Measurements from ENCODE around the gene SH3TC1. TPM values are rescaled to one million over a fixed set of nuclear protein-coding genes. Genes with fewer than 3 reads are reported as not detected.

The SH3TC1 gene
- total RNA-seq, 1 donor from 2014 or later = 32.1 TPM

GRCh38 chr4:8268901-8269534 is 69.9 kb downstream of the SH3TC1 start:
- DNase-seq (ENCODE audit: low read depth) (no peak), FAIRE-seq (no peak)
- Histone ChIP-seq H3K36me3 (ENCODE audit: control insufficient read depth, insufficient read depth, low read length) (no peaks in the 10 kb centered on the region), H3K27me3 (ENCODE audit: control insufficient read depth, insufficient read depth, low read length) (peaks cover 14% of the 10 kb centered on the region), H3K4me3 (ENCODE audit: low read depth, low read length) (no peak overlapping the region)
- TF ChIP-seq CTCF (IDR thresholded peaks at IDR 0.05; ENCODE audit: insufficient read depth, low read length, severe bottlenecking) = no peak

- Histone ChIP-seq H3K4me3 (ENCODE audit: low read depth, low read length) (peak within 1 kb of the TSS; percentile 3), H3K27me3 (ENCODE audit: control insufficient read depth, insufficient read depth, low read length) (peaks cover 14% of the 10 kb centered on the region), H3K36me3 (ENCODE audit: control insufficient read depth, insufficient read depth, low read length) (no peaks in the 10 kb centered on the region)
- FAIRE-seq (no peak), DNase-seq (ENCODE audit: low read depth) (no peak)
- TF ChIP-seq CTCF (IDR thresholded peaks at IDR 0.05; ENCODE audit: insufficient read depth, low read length, severe bottlenecking) = no peak
These were observed 70.7 kb downstream of the SH3TC1 start, which contains the start of gene HTRA3 for GRCh38 chr4:8269535-8270417. Gene HTRA3 (plus strand): TSS chr4:8269754. CDS start chr4:8269969, 215 bp downstream.

- peaks cover 14% of the 10 kb centered on the region for H3K27me3 ChIP-seq (ENCODE audit: control insufficient read depth, insufficient read depth, low read length)
- no peak for TF ChIP-seq CTCF (IDR thresholded peaks at IDR 0.05; ENCODE audit: insufficient read depth, low read length, severe bottlenecking)
- no peak for FAIRE-seq
- no peak for DNase-seq (ENCODE audit: low read depth)
- H3K4me3 ChIP-seq (ENCODE audit: low read depth, low read length) = no peak overlapping the region
- no peaks in the 10 kb centered on the region for H3K36me3 ChIP-seq (ENCODE audit: control insufficient read depth, insufficient read depth, low read length)
These were observed 71.3 kb downstream of the SH3TC1 start for GRCh38 chr4:8270418-8270771.

GRCh38 chr4:8270912-8271815 is 72.1 kb downstream of the SH3TC1 start:
- Histone ChIP-seq H3K36me3 (ENCODE audit: control insufficient read depth, insufficient read depth, low read length) (no peaks in the 10 kb centered on the region), H3K4me3 (ENCODE audit: low read depth, low read length) (no peak overlapping the region), H3K27me3 (ENCODE audit: control insufficient read depth, insufficient read depth, low read length) (peaks cover 14% of the 10 kb centered on the region)
- TF ChIP-seq CTCF (IDR thresholded peaks at IDR 0.05; ENCODE audit: insufficient read depth, low read length, severe bottlenecking) = no peak
- no peak for DNase-seq (ENCODE audit: low read depth)
- FAIRE-seq = no peak

GRCh38 chr4:8271821-8272220 is 72.7 kb downstream of the SH3TC1 start:
- Histone ChIP-seq H3K4me3 (ENCODE audit: low read depth, low read length) (no peak overlapping the region), H3K27me3 (ENCODE audit: control insufficient read depth, insufficient read depth, low read length) (peaks cover 14% of the 10 kb centered on the region), H3K36me3 (ENCODE audit: control insufficient read depth, insufficient read depth, low read length) (no peaks in the 10 kb centered on the region)
- TF ChIP-seq CTCF (IDR thresholded peaks at IDR 0.05; ENCODE audit: insufficient read depth, low read length, severe bottlenecking) = no peak
- no peak for FAIRE-seq
- no peak for DNase-seq (ENCODE audit: low read depth)

Data from bronchial epithelial cell (primary cell).